ENCODE measurements around the gene GRB7.

The GRB7 gene

GRCh38 chr17:39775031-39775430 is 37.3 kb downstream of the GRB7 start:
- DNase-seq: peak; percentile 69

GRCh38 chr17:39776252-39776651 is 38.5 kb downstream of the GRB7 start:
- peak; percentile 53 for DNase-seq

- peak; percentile 74 for DNase-seq
Observed at GRCh38 chr17:39777534-39778365, 40.0 kb downstream of the GRB7 start.

- DNase-seq: no peak
Observed at GRCh38 chr17:39781031-39781860, 43.5 kb downstream of the GRB7 start.

GRCh38 chr17:39781861-39782213 is 44.1 kb downstream of the GRB7 start:
- no peak for DNase-seq

GRCh38 chr17:39782481-39782880 is 44.7 kb downstream of the GRB7 start:
- DNase-seq: no peak

- no peak for DNase-seq
Observed at GRCh38 chr17:39782980-39783379, 45.2 kb downstream of the GRB7 start.

GRCh38 chr17:39787041-39787440 is 49.3 kb downstream of the GRB7 start:
- DNase-seq: no peak

- no peak for DNase-seq
Observed at GRCh38 chr17:39787743-39788484, 50.2 kb downstream of the GRB7 start.

- DNase-seq: peak; percentile 75
Observed at GRCh38 chr17:39791111-39791992, 53.6 kb downstream of the GRB7 start.

- DNase-seq: no peak
Observed at GRCh38 chr17:39792526-39793221, 54.9 kb downstream of the GRB7 start.

- no peak for DNase-seq
Observed at GRCh38 chr17:39793301-39793872, 55.6 kb downstream of the GRB7 start.

GRCh38 chr17:39794249-39794970 is 56.7 kb downstream of the GRB7 start:
- DNase-seq: peak; percentile 51
